Neuron (in vitro differentiated cells): ENCODE data around the gene RASEF.

Experiments
- H2AFZ ChIP-seq: one replicate; pipeline ENCODE4 v1.6.1; 2013; ENCODE audit warnings: low read depth, mild to moderate bottlenecking, inconsistent platforms, low read length, moderate library complexity
- H3K27me3 ChIP-seq: one replicate; pipeline ENCODE4 v1.6.1; 2013; ENCODE audit warnings: low read length; ENCODE audit not compliant: insufficient read depth
- H3K36me3 ChIP-seq: one replicate; pipeline ENCODE4 v1.6.1; 2013; ENCODE audit warnings: low read length; ENCODE audit not compliant: insufficient read depth
- H3K4me1 ChIP-seq: one replicate; pipeline ENCODE4 v1.6.1; 2013; ENCODE audit warnings: low read length; ENCODE audit not compliant: insufficient read depth
- H3K4me3 ChIP-seq: 2 replicates; pipeline ENCODE4 v1.5.1; 2013; ENCODE audit warnings: mild to moderate bottlenecking, low read length, moderate library complexity
- H3K9me3 ChIP-seq: one replicate; pipeline ENCODE4 v1.6.1; 2013; ENCODE audit warnings: low read length

The RASEF gene

GRCh38 chr9:83041771-83042170 lies 21.2 kb downstream of the RASEF start:
- no peak overlapping the region for H3K4me3 ChIP-seq
- no peaks in the 10 kb centered on the region for H3K4me1 ChIP-seq
- H2AFZ ChIP-seq = no peak overlapping the region
- no peaks in the 10 kb centered on the region for H3K27me3 ChIP-seq
- no peaks in the 10 kb centered on the region for H3K36me3 ChIP-seq
- H3K9me3 ChIP-seq = no peaks in the 10 kb centered on the region

- Histone ChIP-seq H2AFZ (no peak overlapping the region), H3K4me1 (no peaks in the 10 kb centered on the region), H3K4me3 (no peak overlapping the region), H3K36me3 (no peaks in the 10 kb centered on the region), H3K27me3 (no peaks in the 10 kb centered on the region), H3K9me3 (no peaks in the 10 kb centered on the region)
These were observed 23.6 kb downstream of the RASEF start for GRCh38 chr9:83039303-83039702.

DNA sequence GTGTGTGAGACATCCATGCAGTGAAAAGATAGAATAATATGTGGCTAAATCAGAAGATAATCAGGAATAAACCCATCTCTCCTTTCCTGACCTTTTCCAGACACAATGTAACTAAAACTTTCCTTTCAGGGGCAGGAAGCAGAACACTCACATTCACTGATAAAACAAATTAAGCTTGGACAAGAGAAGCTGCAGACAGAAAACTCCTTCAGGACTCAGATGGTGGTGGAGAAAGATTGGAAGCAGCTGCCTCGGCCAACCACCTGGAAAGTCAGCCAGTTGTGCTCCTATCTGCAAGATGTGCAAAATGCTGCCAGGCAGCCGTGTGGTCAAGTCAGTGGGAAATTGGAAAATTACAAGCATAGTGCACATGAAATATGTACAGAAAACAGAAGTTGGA lies 26.9 kb downstream of the RASEF start:
- Histone ChIP-seq H3K27me3 (no peaks in the 10 kb centered on the region), H3K36me3 (no peaks in the 10 kb centered on the region), H2AFZ (no peak overlapping the region), H3K9me3 (no peaks in the 10 kb centered on the region), H3K4me3 (no peak overlapping the region), H3K4me1 (no peaks in the 10 kb centered on the region)

GRCh38 chr9:83035143-83035542 lies 27.8 kb downstream of the RASEF start:
- no peaks in the 10 kb centered on the region for H3K9me3 ChIP-seq
- no peak overlapping the region for H2AFZ ChIP-seq
- H3K27me3 ChIP-seq = no peaks in the 10 kb centered on the region
- no peaks in the 10 kb centered on the region for H3K36me3 ChIP-seq
- H3K4me3 ChIP-seq = no peak overlapping the region
- H3K4me1 ChIP-seq = no peaks in the 10 kb centered on the region

- H2AFZ ChIP-seq = no peak overlapping the region
These were observed 28.4 kb downstream of the RASEF start for GRCh38 chr9:83034587-83034986.

GRCh38 chr9:83034026-83034425 lies 28.9 kb downstream of the RASEF start:
- H3K9me3 ChIP-seq = no peaks in the 10 kb centered on the region
- H3K4me1 ChIP-seq = no peaks in the 10 kb centered on the region
- H3K4me3 ChIP-seq = no peak overlapping the region
- H3K27me3 ChIP-seq = no peaks in the 10 kb centered on the region
- H2AFZ ChIP-seq = no peak overlapping the region
- no peaks in the 10 kb centered on the region for H3K36me3 ChIP-seq

More at GRCh38 chr9:83034587-83034986, 28.4 kb downstream of the RASEF start:
- Histone ChIP-seq H3K27me3 (no peaks in the 10 kb centered on the region), H3K9me3 (no peaks in the 10 kb centered on the region), H3K36me3 (no peaks in the 10 kb centered on the region), H3K4me1 (no peaks in the 10 kb centered on the region), H3K4me3 (no peak overlapping the region)

GRCh38 chr9:83032065-83032625 lies 30.8 kb downstream of the RASEF start:
- Histone ChIP-seq H3K4me3 (no peak overlapping the region), H3K4me1 (peaks cover 2% of the 10 kb centered on the region), H3K36me3 (no peaks in the 10 kb centered on the region), H3K27me3 (no peaks in the 10 kb centered on the region), H3K9me3 (no peaks in the 10 kb centered on the region), H2AFZ (no peak overlapping the region)

DNA sequence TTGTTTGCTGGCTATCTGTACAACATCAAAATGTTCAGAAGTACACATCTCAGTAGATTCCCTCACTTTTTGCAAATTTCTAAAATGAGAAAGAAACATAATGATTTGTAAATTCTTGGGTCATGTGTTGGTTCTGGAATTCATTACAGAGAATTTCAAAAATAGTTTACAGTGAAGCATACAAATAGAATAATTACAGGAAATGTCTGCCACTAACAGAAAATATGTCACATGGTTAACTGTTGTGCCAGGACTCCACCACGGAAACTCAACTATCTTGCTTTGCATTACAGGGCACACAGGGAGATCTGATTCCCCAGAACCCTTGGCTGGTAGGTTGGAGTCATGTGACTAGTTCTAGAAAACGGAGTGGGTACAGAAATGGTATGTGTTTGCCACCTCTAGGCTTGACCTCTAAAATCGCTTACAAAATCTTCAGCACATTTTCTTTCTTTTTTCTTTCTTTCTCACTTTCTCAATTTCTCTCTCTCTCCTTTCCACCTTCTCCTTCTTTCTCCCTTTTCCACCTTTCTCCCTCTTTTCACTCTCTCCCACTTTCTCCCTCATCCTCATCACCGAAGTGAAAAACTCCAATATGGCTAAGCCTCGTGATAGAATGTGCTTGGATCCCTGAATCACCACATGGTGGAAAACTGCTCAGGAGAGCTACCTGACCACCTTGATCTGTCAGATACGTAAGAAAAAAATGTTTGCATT lies 32.4 kb downstream of the RASEF start:
- Histone ChIP-seq H2AFZ (no peak overlapping the region), H3K4me3 (no peak overlapping the region), H3K27me3 (no peaks in the 10 kb centered on the region), H3K36me3 (no peaks in the 10 kb centered on the region), H3K9me3 (no peaks in the 10 kb centered on the region), H3K4me1 (peaks cover 2% of the 10 kb centered on the region)

DNA sequence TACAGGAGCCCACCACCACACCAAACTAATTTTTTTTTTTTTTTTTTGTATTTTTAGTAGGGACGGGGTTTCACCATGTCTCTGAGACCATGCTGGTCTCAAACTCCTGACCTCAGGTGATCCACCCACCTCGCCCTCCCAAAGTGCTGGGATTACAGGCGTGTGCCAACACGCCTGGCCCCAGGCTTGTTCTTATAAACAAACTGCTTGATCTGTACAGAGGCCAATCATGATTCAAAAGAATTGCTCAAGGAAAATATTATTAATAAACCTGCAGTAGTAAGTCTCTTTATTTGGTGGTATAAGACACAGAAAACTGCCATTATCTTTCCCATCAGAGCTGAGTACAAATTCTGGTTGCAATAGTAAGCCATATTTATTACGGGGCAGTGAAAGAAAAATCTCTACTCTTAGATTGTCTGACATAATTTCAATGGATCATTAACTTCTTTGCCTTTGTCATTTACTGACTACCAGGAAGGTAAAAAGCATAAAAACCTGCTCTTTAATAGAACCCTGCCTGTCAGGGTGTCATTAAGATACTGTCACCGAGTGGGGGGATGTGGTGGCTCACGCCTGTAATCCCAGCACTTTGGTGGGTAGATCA lies 33.3 kb downstream of the RASEF start:
- Histone ChIP-seq H3K36me3 (no peaks in the 10 kb centered on the region), H3K4me1 (peaks cover 2% of the 10 kb centered on the region), H3K27me3 (no peaks in the 10 kb centered on the region), H3K4me3 (no peak overlapping the region), H2AFZ (no peak overlapping the region), H3K9me3 (no peaks in the 10 kb centered on the region)

DNA sequence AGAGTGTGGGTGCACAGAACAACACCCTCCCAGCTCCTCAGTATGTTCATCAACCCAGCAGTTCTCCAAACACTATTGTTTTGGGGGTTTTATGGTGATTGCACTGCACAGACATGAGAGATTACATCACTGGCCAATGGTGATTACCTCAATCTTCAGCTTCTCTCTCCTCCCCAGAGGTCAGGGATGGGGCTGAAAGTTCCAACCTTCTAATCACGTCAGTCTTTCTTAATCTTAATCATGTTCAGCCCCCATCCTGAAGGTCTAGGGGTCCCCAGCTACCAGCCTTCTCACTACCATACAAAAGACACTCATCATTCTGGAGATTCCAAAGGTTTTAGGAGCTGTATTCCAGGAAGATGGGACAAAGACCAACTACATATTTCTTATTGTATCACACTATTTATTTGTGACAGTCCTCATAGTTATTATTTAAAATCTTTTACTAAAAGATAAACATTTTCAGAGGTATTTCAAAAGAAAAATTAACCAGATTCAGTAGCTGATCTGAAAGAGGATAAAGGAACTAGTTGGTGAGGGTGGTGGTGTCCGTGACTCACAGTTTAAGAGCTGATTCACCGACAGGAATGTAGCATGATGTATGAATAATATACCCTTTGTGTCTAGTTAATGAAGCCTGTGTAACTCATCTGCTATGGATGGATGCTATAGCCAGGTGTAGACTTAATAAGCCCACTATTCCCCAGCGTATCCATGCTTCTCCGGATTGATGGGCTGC lies 35.6 kb downstream of the RASEF start:
- H3K9me3 ChIP-seq = no peaks in the 10 kb centered on the region
- no peaks in the 10 kb centered on the region for H3K27me3 ChIP-seq
- H2AFZ ChIP-seq = no peak overlapping the region
- peaks cover 2% of the 10 kb centered on the region for H3K4me1 ChIP-seq
- H3K4me3 ChIP-seq = no peak overlapping the region
- no peaks in the 10 kb centered on the region for H3K36me3 ChIP-seq

DNA sequence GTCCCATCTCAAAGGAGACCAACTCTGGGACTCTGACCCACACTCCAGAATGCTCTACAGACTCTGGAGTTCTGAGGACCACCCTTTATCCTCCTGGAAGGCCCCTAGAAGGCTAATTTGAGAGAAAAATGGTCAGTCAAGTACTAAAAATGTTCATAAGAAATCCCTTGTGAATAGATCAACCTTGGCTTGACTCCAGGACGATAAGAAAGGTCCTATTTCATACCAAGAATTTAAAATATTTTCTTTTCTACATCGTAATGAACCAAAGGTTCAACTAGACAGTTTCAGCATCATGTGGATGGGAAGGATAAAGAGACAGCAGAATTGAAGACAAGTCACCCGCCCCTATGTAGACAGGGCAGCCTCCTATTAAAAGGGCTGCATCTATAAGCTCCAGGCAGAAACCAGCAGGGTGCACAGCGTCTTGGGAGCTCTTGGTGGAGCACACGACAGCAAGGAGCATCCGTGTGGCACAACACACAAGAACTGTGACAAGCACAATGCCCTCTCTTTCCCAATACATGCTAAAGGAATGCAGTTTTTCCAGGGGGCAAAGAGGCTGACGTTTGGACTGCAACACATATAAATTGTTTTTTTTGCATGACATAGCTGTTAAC lies 38.3 kb downstream of the RASEF start:
- Histone ChIP-seq H3K36me3 (no peaks in the 10 kb centered on the region), H2AFZ (no peak overlapping the region), H3K4me1 (peaks cover 2% of the 10 kb centered on the region), H3K9me3 (no peaks in the 10 kb centered on the region), H3K27me3 (no peaks in the 10 kb centered on the region), H3K4me3 (no peak overlapping the region)

DNA sequence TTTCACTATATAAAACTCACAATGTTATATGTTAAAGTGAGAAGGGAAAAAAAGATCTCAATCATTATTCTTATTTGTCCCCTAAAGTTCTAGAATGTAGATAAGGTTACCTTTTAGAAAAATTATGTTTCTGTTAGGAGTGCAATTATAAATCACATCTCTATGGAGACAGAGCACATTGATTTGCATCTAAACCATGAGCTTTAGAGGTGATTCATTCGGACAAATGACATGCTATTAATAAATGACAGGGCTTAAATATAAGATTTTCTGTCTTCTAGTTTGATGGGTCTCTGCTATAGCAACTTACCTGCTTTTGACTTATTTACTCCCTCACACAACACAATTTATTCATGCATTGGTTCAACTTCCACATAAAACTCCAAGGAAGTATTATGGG lies 39.8 kb downstream of the RASEF start:
- H3K4me3 ChIP-seq = no peak overlapping the region
- peaks cover 2% of the 10 kb centered on the region for H3K4me1 ChIP-seq
- no peaks in the 10 kb centered on the region for H3K36me3 ChIP-seq
- H2AFZ ChIP-seq = no peak overlapping the region
- no peaks in the 10 kb centered on the region for H3K9me3 ChIP-seq
- H3K27me3 ChIP-seq = no peaks in the 10 kb centered on the region

- no peaks in the 10 kb centered on the region for H3K4me1 ChIP-seq
- no peaks in the 10 kb centered on the region for H3K27me3 ChIP-seq
- H2AFZ ChIP-seq = no peak overlapping the region
- H3K36me3 ChIP-seq = no peaks in the 10 kb centered on the region
- no peak overlapping the region for H3K4me3 ChIP-seq
- H3K9me3 ChIP-seq = no peaks in the 10 kb centered on the region
These were observed 42.1 kb downstream of the RASEF start for GRCh38 chr9:83020864-83021263.
